AG10803 (cell line): ENCODE results near the gene ZNF428.
"Not testable (repeated sequence)": the region's sequence is repeated elsewhere in the genome, so short reads cannot be mapped to it uniquely, and the experiment has no call there.

Experiments used
- DNase-seq: peaks from one replicate; pipeline ENCODE4 v3.0.0; 2010; ENCODE audit warnings: low read depth
- H3K4me3 ChIP-seq: 2 replicates; pipeline ENCODE4 v1.5.1; 2011; ENCODE audit warnings: mild to moderate bottlenecking, low read length, control low read depth
- TF ChIP-seq, protein P1 (sequence below): conservative IDR thresholded peaks from 2 replicates; pipeline ENCODE4 v1.5.1; 2011; ENCODE audit warnings: mild to moderate bottlenecking, low read length, control low read depth, inconsistent platforms

The ZNF428 gene

GRCh38 chr19:43639519-43640423, 20.3 kb upstream of the ZNF428 start, which contains the start of gene CADM4:
Gene CADM4, minus strand, starts transcription at chr19:43639850. Its CDS starts 60 bp downstream, at chr19:43639790.
- TF ChIP-seq, protein P1, sequence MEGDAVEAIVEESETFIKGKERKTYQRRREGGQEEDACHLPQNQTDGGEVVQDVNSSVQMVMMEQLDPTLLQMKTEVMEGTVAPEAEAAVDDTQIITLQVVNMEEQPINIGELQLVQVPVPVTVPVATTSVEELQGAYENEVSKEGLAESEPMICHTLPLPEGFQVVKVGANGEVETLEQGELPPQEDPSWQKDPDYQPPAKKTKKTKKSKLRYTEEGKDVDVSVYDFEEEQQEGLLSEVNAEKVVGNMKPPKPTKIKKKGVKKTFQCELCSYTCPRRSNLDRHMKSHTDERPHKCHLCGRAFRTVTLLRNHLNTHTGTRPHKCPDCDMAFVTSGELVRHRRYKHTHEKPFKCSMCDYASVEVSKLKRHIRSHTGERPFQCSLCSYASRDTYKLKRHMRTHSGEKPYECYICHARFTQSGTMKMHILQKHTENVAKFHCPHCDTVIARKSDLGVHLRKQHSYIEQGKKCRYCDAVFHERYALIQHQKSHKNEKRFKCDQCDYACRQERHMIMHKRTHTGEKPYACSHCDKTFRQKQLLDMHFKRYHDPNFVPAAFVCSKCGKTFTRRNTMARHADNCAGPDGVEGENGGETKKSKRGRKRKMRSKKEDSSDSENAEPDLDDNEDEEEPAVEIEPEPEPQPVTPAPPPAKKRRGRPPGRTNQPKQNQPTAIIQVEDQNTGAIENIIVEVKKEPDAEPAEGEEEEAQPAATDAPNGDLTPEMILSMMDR = no peak
- peak within 1 kb of the TSS; percentile 59 for H3K4me3 ChIP-seq
- DNase-seq = no peak

GRCh38 chr19:43638995-43639518, 19.6 kb upstream of the ZNF428 start:
- DNase-seq = no peak
- TF ChIP-seq, protein P1 = no peak
- no peak overlapping the region for H3K4me3 ChIP-seq

DNA sequence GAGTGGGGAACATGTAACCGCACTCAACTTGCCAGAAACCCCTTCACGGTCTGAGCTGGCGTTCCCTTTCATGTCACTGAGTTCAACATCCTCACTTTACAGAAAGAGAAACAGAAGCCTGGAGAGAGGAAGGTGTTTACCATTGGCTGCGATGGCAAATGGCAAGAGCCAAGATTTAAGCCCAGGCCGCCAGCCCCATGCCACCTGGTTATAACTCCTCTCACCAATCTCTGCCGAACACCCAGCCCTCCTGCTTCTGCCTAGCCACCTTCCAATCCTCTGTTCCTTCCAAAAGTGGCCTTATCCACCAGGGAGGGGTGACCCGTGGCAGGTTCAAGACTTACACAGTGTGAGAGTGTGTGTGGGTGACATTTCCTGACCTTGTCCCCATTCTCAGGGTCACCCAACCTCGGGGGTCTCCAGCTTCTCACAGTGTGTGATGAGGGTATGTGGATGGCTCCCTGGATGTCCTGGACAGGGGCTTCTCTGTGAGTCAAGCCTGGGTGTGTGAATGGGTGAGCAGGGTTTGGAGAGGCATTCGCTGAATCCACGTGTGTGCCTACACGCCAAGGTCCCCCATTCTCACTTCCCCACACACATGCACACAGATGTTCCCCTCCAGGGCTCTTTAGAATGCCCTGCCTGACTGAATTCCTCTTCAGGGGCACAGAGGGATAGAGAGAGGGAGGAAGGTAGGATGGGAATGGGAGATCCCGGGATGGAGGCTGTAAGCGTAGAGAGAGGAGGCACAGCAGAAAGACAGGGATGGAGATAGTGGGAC, 19.0 kb upstream of the ZNF428 start:
- no peak for DNase-seq
- TF ChIP-seq, protein P1 = no peak
- no peak overlapping the region for H3K4me3 ChIP-seq

GRCh38 chr19:43636121-43636683, 16.8 kb upstream of the ZNF428 start:
- TF ChIP-seq, protein P1 = no peak
- no peak for DNase-seq

DNA sequence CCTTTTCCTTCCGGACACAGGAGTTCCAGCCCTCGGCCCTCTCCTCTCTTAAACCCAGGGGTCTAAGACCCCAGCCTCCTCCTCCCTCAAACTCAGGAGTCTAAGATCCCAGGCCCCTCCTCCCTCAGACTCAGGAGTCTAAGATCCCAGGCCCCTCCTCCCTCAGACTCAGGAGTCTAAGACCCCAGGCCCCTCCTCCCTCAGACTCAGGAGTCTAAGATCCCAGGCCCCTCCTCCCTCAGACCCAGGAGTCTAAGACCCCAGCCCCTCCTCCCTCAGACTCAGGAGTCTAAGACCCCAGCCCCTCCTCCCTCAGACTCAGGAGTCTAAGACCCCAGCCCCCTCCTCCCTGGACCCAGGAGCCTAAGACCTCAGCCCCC, 16.1 kb upstream of the ZNF428 start:
- not testable (repeated sequence) for DNase-seq

More at GRCh38 chr19:43636121-43636683, 16.8 kb upstream of the ZNF428 start:
- H3K4me3 ChIP-seq = no peak overlapping the region

DNA sequence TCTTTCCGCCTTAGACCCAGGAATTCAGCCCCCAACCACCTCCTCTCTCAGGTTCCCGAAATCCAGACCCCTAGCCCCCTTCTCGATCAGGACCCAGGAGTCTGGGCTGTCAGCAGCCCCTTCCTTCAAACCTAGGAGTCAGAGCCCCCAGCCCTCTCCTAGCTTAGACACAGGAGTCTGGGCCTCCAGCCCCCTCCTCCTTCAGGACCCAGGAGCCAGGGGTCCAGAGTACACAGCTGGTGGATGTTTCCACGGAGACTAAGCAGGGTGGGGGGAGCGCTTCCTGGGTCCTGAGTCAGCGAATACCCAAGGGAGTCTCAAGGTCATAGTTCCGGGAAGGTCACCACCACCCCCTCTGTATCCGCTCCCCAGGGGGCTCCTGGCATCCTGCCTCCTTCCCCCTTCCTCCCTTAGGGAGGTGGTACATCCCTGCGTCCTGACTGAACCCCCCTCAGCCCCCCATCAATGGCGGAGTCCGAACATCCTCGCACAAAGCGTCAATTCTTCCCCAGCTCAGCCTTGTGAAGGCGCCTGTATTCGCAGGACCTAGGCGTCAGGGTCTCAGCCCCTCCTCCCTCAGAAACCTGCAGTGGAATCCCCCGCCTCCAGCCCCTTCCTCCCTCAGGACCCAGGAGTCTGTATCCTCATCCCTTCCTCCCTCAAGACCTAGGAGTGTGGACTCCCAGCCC, 15.6 kb upstream of the ZNF428 start:
- H3K4me3 ChIP-seq = no peak overlapping the region; the same call in 1 of the 2 replicates
- peak; percentile 39 for DNase-seq
- TF ChIP-seq, protein P1 = no peak

More for the DNA sequence above, 16.1 kb upstream of the ZNF428 start:
- H3K4me3 ChIP-seq = not testable (repeated sequence)
